GM12892 (cell line): ENCODE measurements around the gene PNMA6F.

Experiments
- POLR2A ChIP-seq: IDR thresholded peaks from 2 replicates; pipeline ENCODE4 v1.6.1; 2011; ENCODE audit warnings: low read depth, low read length, control low read depth
- POLR2AphosphoS5 ChIP-seq: IDR thresholded peaks from 2 replicates; pipeline ENCODE4 v1.6.1; 2011; ENCODE audit warnings: low read depth, low read length, control low read depth

GRCh38 chrX:153305972-153306371 lies 15.6 kb downstream of the PNMA6F start:
- no peak for TF ChIP-seq POLR2A
- TF ChIP-seq POLR2AphosphoS5, result no peak
